HG02840 (cell line): Measurements from ENCODE around the gene SOX18.
"Not testable (repeated sequence)": the region's sequence is repeated elsewhere in the genome, so short reads cannot be mapped to it uniquely, and the experiment has no call there.

Experiments used
- ATAC-seq: cut with Tn5 transposase; IDR thresholded peaks from one replicate; pipeline ENCODE4 v1.9.1; 2021; ENCODE audit warnings: mild to moderate bottlenecking, moderate library complexity, moderate number of reproducible peaks; ENCODE audit not compliant: unreplicated experiment, low FRiP score

The SOX18 gene

GRCh38 chr20:64049060-64049877 lies at the start of gene SOX18:
TSS of gene SOX18 (minus strand) at chr20:64049639. CDS start at chr20:64049516, 123 bp downstream.
- ATAC-seq, result no peak

GRCh38 chr20:64098471-64099013 lies 49.1 kb upstream of the SOX18 start:
- ATAC-seq, result no peak

DNA sequence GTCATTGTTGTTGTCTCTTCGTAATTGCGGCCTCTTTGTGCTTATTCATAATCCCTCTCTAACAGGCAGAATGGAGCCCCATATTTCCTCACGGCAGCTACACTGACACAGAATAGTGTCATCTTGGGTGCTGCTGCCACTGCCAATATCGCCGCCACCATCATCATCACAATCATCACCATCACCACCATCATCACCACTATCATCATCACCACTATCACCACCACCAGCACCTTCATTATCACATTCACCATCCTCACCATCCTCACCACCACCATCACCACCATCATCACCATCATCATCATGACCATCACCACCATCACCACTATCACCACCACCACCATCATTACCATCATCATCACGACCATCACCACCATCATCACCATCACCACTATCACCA lies 47.1 kb upstream of the SOX18 start:
- no peak for ATAC-seq

DNA sequence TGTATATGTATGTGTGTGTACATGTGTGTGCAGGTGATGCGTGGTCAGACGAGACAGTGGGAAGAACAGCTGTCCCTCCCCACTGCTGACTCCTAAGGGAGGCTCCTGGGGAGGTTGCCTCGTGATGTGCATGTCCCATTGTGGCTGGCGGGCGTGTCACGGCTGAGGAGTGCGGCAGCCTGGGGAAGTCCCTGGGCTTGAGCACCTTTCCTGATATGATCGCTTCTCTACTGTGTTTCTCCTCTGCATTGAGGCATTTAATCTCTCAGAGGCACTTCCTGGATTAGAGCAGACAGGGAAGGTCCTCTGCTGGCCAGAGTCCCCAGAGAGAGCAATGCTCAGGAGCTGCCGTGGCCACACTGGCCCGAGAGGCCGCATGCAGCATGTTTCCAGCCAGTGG lies 46.5 kb upstream of the SOX18 start:
- ATAC-seq, result no peak

DNA sequence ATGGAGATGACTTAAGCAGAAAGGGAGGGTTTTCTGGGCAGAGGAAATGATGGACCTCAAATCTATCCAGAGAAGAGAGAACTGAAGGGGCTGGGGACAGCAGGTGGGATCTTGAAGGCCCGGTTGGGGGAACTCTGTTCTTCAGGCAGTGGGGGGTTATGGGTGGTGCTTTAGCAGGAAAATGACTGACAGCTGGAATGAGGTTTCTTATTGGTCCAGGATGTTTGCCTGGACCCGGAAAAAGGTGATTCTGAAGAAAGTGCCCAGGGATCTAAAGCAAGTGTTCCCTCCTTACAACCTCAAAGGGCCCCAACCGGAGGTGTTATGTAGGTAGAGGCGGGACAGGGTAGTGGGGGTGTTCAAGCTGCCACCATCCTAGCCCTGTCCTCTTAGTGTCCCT lies 46.0 kb upstream of the SOX18 start:
- no peak for ATAC-seq

- ATAC-seq, result no peak
These were observed 43.6 kb upstream of the SOX18 start for GRCh38 chr20:64093013-64093503.

GRCh38 chr20:64092258-64093012 lies 43.0 kb upstream of the SOX18 start:
- no peak for ATAC-seq

DNA sequence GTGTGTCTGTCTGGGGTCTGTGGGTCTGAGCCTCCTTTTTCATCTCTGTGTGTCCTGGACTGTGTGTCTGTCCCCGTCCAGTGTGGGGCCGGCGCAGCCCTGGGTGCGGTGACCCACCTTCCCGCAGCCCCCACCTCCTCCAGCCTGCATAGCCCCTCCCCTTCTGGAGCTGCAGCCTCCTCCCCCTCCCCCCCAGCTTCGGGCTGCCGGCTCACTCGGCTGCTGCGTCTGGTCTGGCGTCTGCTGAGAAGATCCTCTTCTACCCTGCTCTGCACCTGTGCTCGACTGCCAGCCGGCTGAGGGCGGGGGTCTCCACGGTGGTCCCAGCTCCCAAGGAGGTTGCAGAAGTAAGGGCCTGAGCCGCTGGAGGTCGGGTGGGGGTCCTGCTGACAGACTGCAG lies 42.3 kb upstream of the SOX18 start:
- no peak for ATAC-seq

DNA sequence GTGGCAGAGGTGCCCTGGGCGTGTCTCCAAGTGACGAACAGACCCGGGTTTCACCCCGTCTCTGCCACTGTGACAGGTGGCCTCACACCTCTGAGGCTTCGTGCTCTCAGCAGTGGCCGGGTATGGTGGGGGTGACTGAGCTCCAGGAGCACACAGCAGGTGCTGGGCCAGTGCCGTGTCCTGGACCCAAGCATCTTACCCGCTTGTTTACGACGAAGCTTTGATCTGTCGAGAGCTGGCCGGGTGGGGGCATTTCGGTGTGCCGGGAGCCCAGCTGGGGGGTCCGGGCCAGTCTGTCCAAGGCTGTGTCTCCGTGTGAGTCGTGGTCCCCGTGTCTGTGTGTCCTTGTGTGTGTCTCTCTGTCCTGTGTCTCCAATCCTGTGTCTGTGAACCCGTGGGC lies 41.9 kb upstream of the SOX18 start:
- ATAC-seq, result no peak

DNA sequence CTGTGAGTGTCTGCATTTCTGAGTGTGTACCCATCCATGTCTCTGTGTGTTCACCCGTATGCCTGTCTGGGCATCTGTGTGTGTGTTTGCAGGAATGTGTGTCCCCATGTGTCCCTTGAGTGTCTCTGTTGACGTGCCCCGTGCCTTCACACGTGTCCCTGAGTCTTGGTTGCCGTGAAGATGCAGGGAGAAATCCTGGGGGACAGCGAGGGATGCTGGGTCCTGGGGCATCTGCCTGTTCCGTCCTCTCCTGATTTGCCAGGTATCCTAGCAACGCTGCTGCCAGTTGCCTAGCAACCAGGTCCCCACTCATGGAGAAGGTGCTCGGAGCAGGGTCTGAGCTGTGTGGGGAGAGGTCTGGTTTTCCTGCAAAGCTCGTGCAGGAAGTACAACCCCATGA lies 40.7 kb upstream of the SOX18 start:
- no peak for ATAC-seq

DNA sequence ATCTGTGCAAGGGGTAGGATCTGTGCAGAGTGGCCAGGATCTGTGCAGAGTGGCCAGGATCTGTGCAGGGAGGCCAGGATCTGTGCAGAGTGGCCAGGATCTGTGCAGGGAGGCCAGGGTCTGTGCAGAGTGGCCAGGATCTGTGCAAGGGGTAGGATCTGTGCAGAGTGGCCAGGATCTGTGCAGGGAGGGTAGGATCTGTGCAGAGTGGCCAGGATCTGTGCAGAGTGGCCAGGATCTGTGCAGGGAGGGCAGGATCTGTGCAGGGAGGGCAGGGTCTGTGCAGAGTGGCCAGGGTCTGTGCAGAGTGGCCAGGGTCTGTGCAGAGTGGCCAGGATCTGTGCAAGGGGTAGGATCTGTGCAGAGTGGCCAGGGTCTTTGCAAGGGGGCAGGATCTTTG lies 39.1 kb upstream of the SOX18 start:
- not testable (repeated sequence) for ATAC-seq

DNA sequence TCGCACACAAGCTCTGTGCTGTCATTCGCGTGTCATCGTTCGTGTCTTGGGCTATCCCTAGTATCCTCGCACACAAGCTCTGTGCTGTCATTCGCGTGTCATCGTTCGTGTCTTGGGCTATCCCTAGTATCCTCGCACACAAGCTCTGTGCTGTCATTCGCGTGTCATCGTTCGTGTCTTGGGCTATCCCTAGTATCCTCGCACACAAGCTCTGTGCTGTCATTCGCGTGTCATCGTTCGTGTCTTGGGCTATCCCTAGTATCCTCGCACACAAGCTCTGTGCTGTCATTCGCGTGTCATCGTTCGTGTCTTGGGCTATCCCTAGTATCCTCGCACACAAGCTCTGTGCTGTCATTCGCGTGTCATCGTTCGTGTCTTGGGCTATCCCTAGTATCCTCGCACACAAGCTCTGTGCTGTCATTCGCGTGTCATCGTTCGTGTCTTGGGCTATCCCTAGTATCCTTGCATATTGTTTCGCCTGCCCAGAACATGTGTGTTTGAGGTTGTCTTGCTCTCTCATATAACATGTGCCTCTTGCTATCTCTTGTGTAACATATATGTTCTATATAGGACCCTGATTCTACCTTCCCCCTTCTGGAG lies 37.9 kb upstream of the SOX18 start:
- ATAC-seq, result not testable (repeated sequence)

- no peak for ATAC-seq
These were observed 37.4 kb upstream of the SOX18 start for GRCh38 chr20:64086801-64087200.

GRCh38 chr20:64084685-64085152 lies 35.3 kb upstream of the SOX18 start:
- ATAC-seq, result no peak

- ATAC-seq, result no peak
These were observed 34.6 kb upstream of the SOX18 start, which contains the start of gene LKAAEAR1 for GRCh38 chr20:64083804-64084684. TSS of gene LKAAEAR1 (minus strand) at chr20:64084398. CDS start at chr20:64084219, 179 bp downstream.

DNA sequence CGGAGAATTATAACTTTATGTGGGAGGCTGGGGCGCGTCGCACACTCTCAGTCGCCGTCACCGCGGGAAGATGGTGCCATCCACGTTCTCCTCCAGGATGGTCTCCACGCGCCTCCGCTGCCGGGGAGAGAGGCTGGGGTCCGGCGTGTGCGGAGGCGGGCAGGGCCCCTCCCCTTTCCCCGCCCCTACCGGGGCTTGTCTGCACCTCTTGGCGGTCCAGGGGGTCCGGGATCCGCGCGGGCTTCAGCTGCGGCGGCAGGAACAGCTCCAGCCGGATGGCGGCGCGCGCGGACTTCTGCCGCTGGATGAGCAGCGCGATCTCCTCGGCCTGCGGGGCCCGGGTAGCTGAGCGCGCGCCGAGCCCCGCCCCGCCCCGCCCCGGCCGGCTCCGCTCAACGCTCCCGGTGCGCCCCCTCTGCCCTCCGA lies 34.0 kb upstream of the SOX18 start:
- no peak for ATAC-seq

DNA sequence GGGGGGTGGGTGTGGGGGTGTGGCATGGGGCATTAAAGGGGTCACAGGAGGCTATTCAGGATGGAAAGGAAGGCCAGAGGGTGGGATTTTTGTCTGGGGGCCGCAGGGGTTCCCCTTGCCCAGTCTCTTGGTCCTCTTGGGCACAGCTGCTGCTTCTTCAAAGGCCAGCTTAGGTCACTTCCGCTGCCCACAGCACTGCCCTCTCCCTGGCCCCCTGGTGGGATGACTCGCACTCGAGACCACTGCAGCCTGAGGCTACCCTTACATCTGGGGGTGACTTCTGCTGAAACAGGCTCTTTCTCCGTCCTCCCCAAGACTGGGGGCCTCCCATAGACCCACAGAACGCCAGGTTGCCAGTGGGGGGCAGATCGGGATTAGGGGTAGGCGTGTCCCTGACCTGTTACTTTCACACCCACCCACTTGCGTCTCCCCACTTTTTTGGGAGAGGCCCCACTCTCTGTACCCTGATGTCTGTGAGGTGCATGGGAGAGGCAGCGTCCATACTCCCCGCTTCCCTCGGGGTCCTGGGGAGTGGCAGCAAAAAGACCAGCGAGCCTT lies 33.5 kb upstream of the SOX18 start:
- ATAC-seq, result no peak

- ATAC-seq, result no peak
These were observed 32.8 kb upstream of the SOX18 start for GRCh38 chr20:64082126-64082731.

- no peak for ATAC-seq
These were observed 32.2 kb upstream of the SOX18 start for GRCh38 chr20:64081624-64081964.
